WTC11 (cell line): ENCODE measurements around the gene TRABD.

Experiments
- ESRRA ChIP-seq: sonication (generic); formaldehyde crosslinking; IDR thresholded peaks from 2 replicates; pipeline ENCODE4 v1.8.1; 2022; ENCODE audit warnings: mild to moderate bottlenecking, missing genetic modification reagents, borderline replicate concordance
- NR2C2 ChIP-seq: sonication (generic); formaldehyde crosslinking; IDR thresholded peaks from 2 replicates; pipeline ENCODE4 v1.8.0; 2022; ENCODE audit warnings: mild to moderate bottlenecking, missing genetic modification reagents
- NR3C1 ChIP-seq: sonication (generic); formaldehyde crosslinking; conservative IDR thresholded peaks from 2 replicates; pipeline ENCODE4 v1.8.1; 2023; ENCODE audit warnings: low read depth, mild to moderate bottlenecking, missing genetic modification reagents
- ZBTB21 ChIP-seq: sonication (generic); formaldehyde crosslinking; IDR thresholded peaks from 2 replicates; pipeline ENCODE4 v1.8.1; 2023; ENCODE audit warnings: mild to moderate bottlenecking, missing genetic modification reagents, borderline replicate concordance
- TF ChIP-seq, protein P1 (sequence below): fragments of 200-600 bp; IDR thresholded peaks from 2 replicates; pipeline ENCODE4 v1.8.0; 2022; ENCODE audit warnings: antibody characterized with exemption
- TF ChIP-seq, protein P2 (sequence below): sonication (generic); formaldehyde crosslinking; IDR thresholded peaks from 2 replicates; pipeline ENCODE4 v1.8.1; 2022; ENCODE audit warnings: mild to moderate bottlenecking, moderate library complexity, missing genetic modification reagents

GRCh38 chr22:50189184-50189848 lies 3.6 kb downstream of the TRABD start:
- TF ChIP-seq ESRRA (CRISPR knock-in tag) = no peak
- no peak for TF ChIP-seq NR2C2 (CRISPR knock-in tag)
- TF ChIP-seq, protein P1, sequence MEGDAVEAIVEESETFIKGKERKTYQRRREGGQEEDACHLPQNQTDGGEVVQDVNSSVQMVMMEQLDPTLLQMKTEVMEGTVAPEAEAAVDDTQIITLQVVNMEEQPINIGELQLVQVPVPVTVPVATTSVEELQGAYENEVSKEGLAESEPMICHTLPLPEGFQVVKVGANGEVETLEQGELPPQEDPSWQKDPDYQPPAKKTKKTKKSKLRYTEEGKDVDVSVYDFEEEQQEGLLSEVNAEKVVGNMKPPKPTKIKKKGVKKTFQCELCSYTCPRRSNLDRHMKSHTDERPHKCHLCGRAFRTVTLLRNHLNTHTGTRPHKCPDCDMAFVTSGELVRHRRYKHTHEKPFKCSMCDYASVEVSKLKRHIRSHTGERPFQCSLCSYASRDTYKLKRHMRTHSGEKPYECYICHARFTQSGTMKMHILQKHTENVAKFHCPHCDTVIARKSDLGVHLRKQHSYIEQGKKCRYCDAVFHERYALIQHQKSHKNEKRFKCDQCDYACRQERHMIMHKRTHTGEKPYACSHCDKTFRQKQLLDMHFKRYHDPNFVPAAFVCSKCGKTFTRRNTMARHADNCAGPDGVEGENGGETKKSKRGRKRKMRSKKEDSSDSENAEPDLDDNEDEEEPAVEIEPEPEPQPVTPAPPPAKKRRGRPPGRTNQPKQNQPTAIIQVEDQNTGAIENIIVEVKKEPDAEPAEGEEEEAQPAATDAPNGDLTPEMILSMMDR = no peak
- TF ChIP-seq, protein P2, sequence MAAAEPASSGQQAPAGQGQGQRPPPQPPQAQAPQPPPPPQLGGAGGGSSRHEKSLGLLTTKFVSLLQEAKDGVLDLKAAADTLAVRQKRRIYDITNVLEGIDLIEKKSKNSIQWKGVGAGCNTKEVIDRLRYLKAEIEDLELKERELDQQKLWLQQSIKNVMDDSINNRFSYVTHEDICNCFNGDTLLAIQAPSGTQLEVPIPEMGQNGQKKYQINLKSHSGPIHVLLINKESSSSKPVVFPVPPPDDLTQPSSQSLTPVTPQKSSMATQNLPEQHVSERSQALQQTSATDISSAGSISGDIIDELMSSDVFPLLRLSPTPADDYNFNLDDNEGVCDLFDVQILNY = no peak
- TF ChIP-seq NR3C1 (CRISPR knock-in tag) = no peak
- no peak for TF ChIP-seq ZBTB21
